GM08714 (cell line): Measurements from ENCODE around the gene CRYAB.

ENCODE experiments used
- H3K4me3 ChIP-seq: fragments of 200-500 bp; sonication (Bioruptor generic); 2 replicates; pipeline ENCODE4 v1.5.1; 2014; ENCODE audit warnings: mild to moderate bottlenecking, low read length, inconsistent platforms
- ZNF274 ChIP-seq: IDR thresholded peaks from 2 replicates; pipeline ENCODE4 v1.6.1; 2012; ENCODE audit warnings: mild to moderate bottlenecking, low read depth, low read length

The CRYAB gene

GRCh38 chr11:111921541-111922230 lies 10.1 kb upstream of the CRYAB start:
- TF ChIP-seq ZNF274 = no peak
- H3K4me3 ChIP-seq = no peak overlapping the region

GRCh38 chr11:111920908-111921307 lies 9.3 kb upstream of the CRYAB start:
- no peak overlapping the region for H3K4me3 ChIP-seq
- TF ChIP-seq ZNF274 = no peak

GRCh38 chr11:111918390-111919256 lies 7.1 kb upstream of the CRYAB start, which contains the start of gene C11orf52:
Gene C11orf52, plus strand, starts transcription at chr11:111918913. Its CDS starts 60 bp downstream, at chr11:111918973.
- TF ChIP-seq ZNF274 = no peak
- H3K4me3 ChIP-seq = no peak within 1 kb of the TSS

DNA sequence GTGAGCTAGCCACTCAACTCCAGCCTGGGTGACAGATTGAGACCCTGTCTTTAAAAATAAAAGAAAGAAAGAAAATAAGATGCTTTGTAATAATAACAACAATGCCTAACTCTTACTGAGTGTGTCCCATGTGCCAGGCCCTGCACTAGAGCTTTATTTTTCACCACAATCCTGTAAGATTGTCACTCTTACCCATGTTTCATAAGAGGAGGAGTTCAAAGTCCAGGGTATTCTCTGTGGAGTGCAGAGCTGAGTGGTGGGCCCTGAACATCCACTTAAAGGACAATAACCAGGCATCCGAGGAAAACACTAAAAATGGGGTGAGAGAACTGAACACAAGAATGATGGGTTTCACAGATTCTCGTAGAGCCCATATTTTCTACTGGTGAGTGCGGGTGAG lies 6.2 kb upstream of the CRYAB start:
- no peak overlapping the region for H3K4me3 ChIP-seq
- no peak for TF ChIP-seq ZNF274

DNA sequence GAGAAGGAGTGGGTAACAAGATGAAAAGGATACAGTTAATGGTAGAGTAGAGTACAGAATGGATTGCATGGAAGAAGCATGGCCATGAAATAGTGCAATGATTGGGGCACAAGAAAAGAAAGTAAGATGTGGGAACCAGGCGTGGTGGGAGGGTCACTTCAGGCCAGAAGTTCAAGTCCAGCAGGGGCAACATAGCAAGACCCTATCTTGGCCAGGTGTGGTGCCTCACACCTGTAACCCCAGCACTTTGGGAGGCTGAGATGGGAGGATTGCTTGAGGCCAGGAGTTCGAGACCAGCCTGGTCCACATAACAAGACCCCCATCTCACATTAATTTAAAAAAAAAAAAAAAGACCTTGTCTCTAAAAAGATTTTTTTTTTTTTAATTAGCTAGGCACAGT lies 5.7 kb upstream of the CRYAB start:
- TF ChIP-seq ZNF274 = no peak
- no peak overlapping the region for H3K4me3 ChIP-seq

DNA sequence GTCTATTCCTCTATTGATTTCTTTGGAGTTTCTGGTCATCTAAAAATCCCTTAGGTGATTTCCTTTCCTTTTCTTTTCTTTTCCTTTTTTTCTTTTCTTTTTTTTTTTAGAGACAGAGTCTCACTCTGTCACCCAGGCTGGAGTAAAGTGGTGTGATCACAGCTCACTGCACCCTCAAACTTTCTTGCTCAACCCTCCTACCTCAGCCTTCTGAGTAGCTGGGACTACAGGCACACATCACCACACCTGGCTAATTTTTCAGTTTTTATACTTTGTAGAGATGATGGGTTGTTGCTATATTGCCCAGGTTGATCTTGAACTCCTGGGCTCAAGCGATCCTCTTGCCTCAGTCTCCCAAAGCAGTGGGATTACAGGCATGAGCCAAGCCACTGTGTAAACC lies 5.2 kb upstream of the CRYAB start:
- no peak for TF ChIP-seq ZNF274
- H3K4me3 ChIP-seq = no peak overlapping the region

GRCh38 chr11:111913997-111914396 lies 2.4 kb upstream of the CRYAB start:
- no peak overlapping the region for H3K4me3 ChIP-seq
- TF ChIP-seq ZNF274 = no peak

DNA sequence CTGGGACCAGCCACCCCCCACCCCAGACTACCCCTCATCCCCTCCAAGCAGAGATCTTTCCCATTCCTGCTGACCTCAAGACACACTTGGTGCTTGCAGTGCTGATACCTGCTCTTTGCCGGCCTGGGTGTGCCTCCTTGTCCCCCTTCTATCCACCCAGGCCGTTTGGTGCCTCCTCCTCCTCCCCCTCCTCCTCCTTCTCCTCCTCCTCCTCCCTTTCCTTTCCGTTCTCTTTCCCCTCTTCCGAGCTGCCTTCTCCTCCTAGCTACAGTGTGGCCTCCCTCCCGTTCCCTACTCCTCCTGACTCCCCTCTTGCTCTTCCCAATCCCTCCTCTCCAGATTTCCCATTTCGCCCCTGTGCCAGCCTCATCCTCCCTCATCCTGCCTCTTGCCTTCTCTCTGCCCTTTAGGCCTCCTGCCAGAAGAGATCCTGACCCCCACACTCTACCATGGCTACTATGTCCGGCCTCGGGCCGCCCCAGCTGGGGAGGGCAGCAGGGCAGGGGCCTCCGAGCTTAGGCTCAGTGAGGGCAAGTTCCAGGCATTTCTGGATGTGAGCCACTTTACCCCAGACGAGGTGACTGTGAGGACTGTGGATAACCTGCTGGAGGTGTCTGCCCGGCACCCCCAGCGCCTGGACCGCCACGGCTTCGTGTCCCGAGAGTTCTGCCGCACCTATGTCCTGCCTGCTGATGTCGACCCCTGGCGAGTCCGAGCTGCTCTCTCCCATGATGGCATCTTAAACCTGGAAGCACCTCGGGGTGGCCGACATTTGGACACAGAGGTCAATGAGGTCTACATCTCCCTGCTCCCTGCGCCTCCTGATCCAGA lies 1.7 kb upstream of the CRYAB start:
- TF ChIP-seq ZNF274 = no peak
- no peak overlapping the region for H3K4me3 ChIP-seq

DNA sequence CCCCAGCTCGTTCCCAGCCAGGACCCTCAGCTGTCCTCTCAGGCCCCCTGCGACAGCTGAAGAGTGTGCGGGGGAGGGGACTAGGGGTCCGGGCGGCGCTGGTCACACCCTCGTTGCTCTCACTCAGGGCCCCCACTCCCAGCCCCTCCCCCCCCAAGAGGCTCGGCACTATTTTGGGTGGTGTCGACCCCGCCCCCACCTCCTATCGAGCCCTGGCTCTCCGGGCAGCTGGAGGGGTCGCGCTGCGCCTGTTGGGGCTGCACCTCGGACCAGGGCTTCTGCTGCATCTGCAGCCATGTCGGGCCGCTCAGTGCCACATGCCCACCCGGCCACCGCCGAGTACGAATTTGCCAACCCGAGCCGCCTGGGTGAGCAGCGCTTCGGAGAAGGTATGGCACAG lies 965 bp upstream of the CRYAB start, which contains the start of gene HSPB2:
Gene HSPB2, plus strand, starts transcription at position 200 of the 400 bp plus-strand sequence. Its CDS starts 96 bp downstream, at position 296.
- no peak within 1 kb of the TSS for H3K4me3 ChIP-seq
- no peak for TF ChIP-seq ZNF274

- no peak overlapping the region for H3K4me3 ChIP-seq
- TF ChIP-seq ZNF274 = no peak
Measured at GRCh38 chr11:111910676-111911562, 651 bp downstream of the CRYAB start.

DNA sequence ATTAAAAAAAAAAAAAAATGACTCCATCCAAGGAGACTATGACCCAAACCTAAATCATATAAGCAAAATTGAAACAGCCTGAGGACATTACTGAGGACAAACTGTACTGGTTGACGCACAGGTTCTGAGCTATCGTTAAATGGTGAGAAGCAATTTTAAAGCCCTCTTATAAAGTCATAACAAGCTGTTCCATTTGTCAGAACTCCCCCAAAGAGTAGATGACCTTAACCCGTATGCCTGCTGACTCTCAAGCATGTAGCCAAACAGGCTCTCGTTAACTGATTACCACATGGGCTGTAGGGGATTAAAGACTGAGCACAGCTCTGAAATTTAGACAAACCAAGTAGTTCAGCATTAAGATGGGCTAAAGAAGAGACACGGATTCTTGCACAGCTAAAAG lies 2.2 kb downstream of the CRYAB start:
- no peak for TF ChIP-seq ZNF274
- no peak overlapping the region for H3K4me3 ChIP-seq

- no peak for TF ChIP-seq ZNF274
- no peak overlapping the region for H3K4me3 ChIP-seq
Measured at GRCh38 chr11:111908639-111909305, 2.8 kb downstream of the CRYAB start.

DNA sequence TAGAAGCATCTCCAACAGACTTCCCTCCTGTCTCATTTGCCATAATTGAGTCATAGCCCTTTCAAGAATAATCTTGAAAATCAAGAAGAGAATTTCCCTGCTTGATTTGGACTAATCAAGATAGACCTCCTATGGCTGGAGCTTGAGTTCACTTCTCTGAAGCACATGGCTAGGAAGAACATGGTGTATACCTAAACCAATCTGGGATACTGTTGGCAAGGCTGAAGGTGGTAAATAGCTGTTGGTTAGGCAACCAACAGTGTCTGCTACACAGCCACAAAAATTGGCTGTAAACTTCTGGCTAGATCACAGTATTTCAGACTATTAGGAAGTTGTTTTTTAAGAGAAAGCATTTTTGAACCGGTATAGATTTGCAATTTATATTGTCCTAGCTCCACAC lies 4.9 kb downstream of the CRYAB start:
- no peak for TF ChIP-seq ZNF274
- H3K4me3 ChIP-seq = no peak overlapping the region
